H54 (cell line): ENCODE results near the gene TRIM31.
A peak's percentile ranks its signal among the peaks of the same experiment; 100 is the strongest.

ENCODE experiments used
- DNase-seq: peaks from one replicate; pipeline ENCODE4 v3.0.0; 2011; ENCODE audit warnings: low spot score, mixed read lengths; ENCODE audit not compliant: insufficient read length
- FAIRE-seq: peaks from 3 replicates; lab custom pipeline; 2011; peaks lifted over from hg19 to GRCh38; lab: Jason Lieb, UNC
- POLR2A ChIP-seq: IDR thresholded peaks from 2 replicates; pipeline ENCODE4 v1.6.1; 2011; ENCODE audit warnings: low read depth, mild to moderate bottlenecking, low read length

Gene TRIM31

GRCh38 chr6:30097902-30098768 lies 14.8 kb downstream of the TRIM31 start:
- DNase-seq: no peak
- no peak for FAIRE-seq
- no peak for TF ChIP-seq POLR2A

- TF ChIP-seq POLR2A: no peak
- FAIRE-seq (no peak), DNase-seq (no peak)
Observed at GRCh38 chr6:30096829-30097228, 16.1 kb downstream of the TRIM31 start.

GRCh38 chr6:30093951-30094661 lies 18.8 kb downstream of the TRIM31 start:
- DNase-seq: no peak
- TF ChIP-seq POLR2A: no peak
- no peak for FAIRE-seq

GRCh38 chr6:30092852-30093543 lies 19.9 kb downstream of the TRIM31 start:
- TF ChIP-seq POLR2A: no peak
- DNase-seq: no peak
- FAIRE-seq: no peak

GRCh38 chr6:30091577-30092381 lies 21.1 kb downstream of the TRIM31 start:
- TF ChIP-seq POLR2A: no peak
- DNase-seq: peak; percentile 68
- FAIRE-seq: peak; percentile 84

GRCh38 chr6:30087876-30088275 lies 25.0 kb downstream of the TRIM31 start:
- no peak for TF ChIP-seq POLR2A
- FAIRE-seq: no peak
- DNase-seq: no peak

- DNase-seq (no peak), FAIRE-seq (no peak)
- TF ChIP-seq POLR2A: no peak
Observed at GRCh38 chr6:30077218-30077617, 35.7 kb downstream of the TRIM31 start.

- no peak for FAIRE-seq
- DNase-seq: no peak
Observed at GRCh38 chr6:30075790-30076732, 36.8 kb downstream of the TRIM31 start.

GRCh38 chr6:30075094-30075789 lies 37.6 kb downstream of the TRIM31 start, which contains the start of gene RNF39:
Gene RNF39, minus strand, starts transcription at chr6:30075769. Its CDS starts 184 bp downstream, at chr6:30075585.
- no peak for TF ChIP-seq POLR2A
- FAIRE-seq (no peak), DNase-seq (no peak)

More at GRCh38 chr6:30075790-30076732, 36.8 kb downstream of the TRIM31 start:
- no peak for TF ChIP-seq POLR2A

- no peak for TF ChIP-seq POLR2A
- no peak for FAIRE-seq
- DNase-seq: no peak
Observed at GRCh38 chr6:30074331-30075093, 38.4 kb downstream of the TRIM31 start.
